HepG2 (cell line): ENCODE results near the gene VASH2. TPM values are rescaled to one million over a fixed set of nuclear protein-coding genes. Genes with fewer than 3 reads are reported as not detected.

Experiments
- ERF ChIP-seq: IDR thresholded peaks from 2 replicates; pipeline ENCODE4 v1.6.1; 2018; ENCODE audit warnings: missing biosample characterization, missing genetic modification reagents
- NR3C1 ChIP-seq: sonication (generic); formaldehyde crosslinking; IDR thresholded peaks from 2 replicates; pipeline ENCODE4 v1.4.0; 2020; ENCODE audit warnings: missing genetic modification reagents
- TFAP4 ChIP-seq: sonication (generic); IDR thresholded peaks from 2 replicates; pipeline ENCODE4 v1.6.1; 2016; ENCODE audit warnings: low read depth, borderline replicate concordance
- TP53 ChIP-seq: sonication (generic); formaldehyde crosslinking; conservative IDR thresholded peaks from 2 replicates; pipeline ENCODE4 v1.4.0; 2020; ENCODE audit warnings: missing genetic modification reagents
- ZHX2 ChIP-seq, 2 experiments: sonication (generic) in 1 of 2; formaldehyde crosslinking in 1 of 2; IDR thresholded peaks; 2 replicates each; pipeline versions ENCODE4 v1.6.1 to v1.9.0; 2014 to 2022; ENCODE audit warnings: antibody characterized with exemption in 1 of 2, borderline replicate concordance in 1 of 2, inconsistent platforms in 1 of 2, low read depth in 1 of 2, missing genetic modification reagents in 1 of 2
- ZNF281 ChIP-seq: sonication (generic); formaldehyde crosslinking; IDR thresholded peaks from 2 replicates; pipeline ENCODE4 v1.4.0; 2020; ENCODE audit warnings: missing genetic modification reagents, borderline replicate concordance
- ZNF318 ChIP-seq: sonication (generic); formaldehyde crosslinking; IDR thresholded peaks from 2 replicates; pipeline ENCODE4 v1.4.0; 2020; ENCODE audit warnings: mild to moderate bottlenecking, missing genetic modification reagents
- ZNF552 ChIP-seq: sonication (generic); formaldehyde crosslinking; IDR thresholded peaks from 2 replicates; pipeline ENCODE4 v1.9.0; 2022; ENCODE audit warnings: missing genetic modification reagents, mild to moderate bottlenecking, borderline replicate concordance
- polyA plus RNA-seq, 8 experiments: library from polyadenylated mRNA; depleted of rRNA in 3 of 8; stranded (reverse) in 7 of 8; unstranded in 1 of 8; fragments of >200 nt; fragmentation: Illumina TruSeq in 4 of 8; extraction: Trizol in 4 of 8; gene quantifications; 2 replicates each; pipeline versions ENCODE4 v1.2.1 to v1.2.3, GENCODE V29; 2011 to 2016; ENCODE audit warnings: low read depth in 4 of 8, missing spikeins in 1 of 8, mixed read lengths in 1 of 8; ENCODE audit not compliant: insufficient read depth in 1 of 8
- total RNA-seq, 5 experiments: library from RNA; depleted of rRNA; stranded (reverse); fragments of >200 nt; fragmentation: Illumina TruSeq; extraction: Trizol; gene quantifications; 2 replicates each; pipeline ENCODE4 v1.2.3, GENCODE V29; 2016; ENCODE audit warnings: low read depth in 1 of 5

VASH2 gene
- total and polyA plus RNA-seq, 2 of the 13 experiments (the other 11 are each of a cell fraction or from before 2014, with no cell fraction given), result 0.44 to 1.00 TPM

- TF ChIP-seq NR3C1 (no peak), ZNF281 (CRISPR knock-in tag) (no peak), TP53 (no peak), ZNF552 (CRISPR knock-in tag) (no peak), ZHX2 (IDR thresholded peaks at IDR 0.05; ENCODE audit: low read depth) (no peak), ZHX2 (CRISPR knock-in tag; IDR thresholded peaks at IDR 0.05; ENCODE audit: borderline replicate concordance) (no peak), TFAP4 (no peak), ERF (CRISPR knock-in tag) (no peak), ZNF318 (CRISPR knock-in tag) (no peak)
These were observed 19.2 kb upstream of the VASH2 start (continued) for GRCh38 chr1:212930986-212931678.
